ENCODE results near the gene KRT4. TPM values are rescaled to one million over a fixed set of nuclear protein-coding genes. Genes with fewer than 3 reads are reported as not detected.
A peak's percentile ranks its signal among the peaks of the same experiment; 100 is the strongest.

KRT4 gene
- total RNA-seq, 1 donor from 2014 or later = 0.29 TPM

DNA sequence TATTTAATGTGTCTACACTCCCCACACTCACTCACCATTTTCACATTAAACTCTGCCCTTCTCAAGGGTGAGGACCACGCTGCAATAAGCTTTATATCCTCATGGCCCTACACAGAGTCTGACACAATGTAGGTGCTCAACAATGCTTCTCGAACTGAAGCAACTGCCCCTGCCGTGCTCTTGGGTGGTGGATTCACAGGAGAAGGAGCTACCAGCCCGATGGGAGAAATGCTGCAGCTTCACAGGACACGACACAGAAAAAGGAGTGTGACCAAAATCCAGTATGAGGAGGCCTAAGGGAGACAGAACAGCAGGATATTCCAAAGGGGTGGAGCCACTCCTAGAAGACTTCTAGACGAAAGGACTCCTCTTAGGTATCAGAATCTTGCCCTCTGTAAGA, 11.5 kb downstream of the KRT4 start:
- DNase-seq (ENCODE audit: low spot score, unreplicated experiment) = no peak
- Mint-ChIP-seq H3K36me3 (ENCODE audit: insufficient read depth) (no peaks in the 10 kb centered on the region), H3K4me3 (ENCODE audit: low read depth) (no peak overlapping the region)

DNA sequence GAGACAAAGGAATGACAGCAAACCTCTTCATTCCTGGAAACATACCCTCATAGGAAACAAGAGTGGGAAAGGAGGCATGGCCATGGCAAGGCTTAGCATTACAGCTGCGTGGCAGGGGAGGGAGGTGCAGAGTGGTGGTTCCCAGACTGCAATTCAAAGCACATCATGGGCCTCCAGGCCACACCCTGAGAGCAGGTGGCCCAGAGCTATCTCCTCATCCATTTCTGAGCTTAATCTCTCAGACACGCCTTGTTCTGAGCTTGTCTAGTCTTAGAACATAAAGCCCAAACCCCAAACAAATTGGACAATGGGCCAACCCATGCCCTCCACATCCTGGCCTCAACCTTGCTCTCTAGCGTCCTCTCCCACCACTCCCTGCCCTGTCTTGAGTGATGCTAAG, 12.1 kb downstream of the KRT4 start:
- Mint-ChIP-seq H3K27ac (no peak overlapping the region), H3K4me3 (ENCODE audit: low read depth) (no peak overlapping the region), H3K36me3 (ENCODE audit: insufficient read depth) (no peaks in the 10 kb centered on the region), H3K4me1 (ENCODE audit: low read depth) (peaks cover 3% of the 10 kb centered on the region), H3K9me3 (ENCODE audit: low read depth) (no peaks in the 10 kb centered on the region), H3K27me3 (peaks cover 30% of the 10 kb centered on the region)
- TF ChIP-seq, protein P1, sequence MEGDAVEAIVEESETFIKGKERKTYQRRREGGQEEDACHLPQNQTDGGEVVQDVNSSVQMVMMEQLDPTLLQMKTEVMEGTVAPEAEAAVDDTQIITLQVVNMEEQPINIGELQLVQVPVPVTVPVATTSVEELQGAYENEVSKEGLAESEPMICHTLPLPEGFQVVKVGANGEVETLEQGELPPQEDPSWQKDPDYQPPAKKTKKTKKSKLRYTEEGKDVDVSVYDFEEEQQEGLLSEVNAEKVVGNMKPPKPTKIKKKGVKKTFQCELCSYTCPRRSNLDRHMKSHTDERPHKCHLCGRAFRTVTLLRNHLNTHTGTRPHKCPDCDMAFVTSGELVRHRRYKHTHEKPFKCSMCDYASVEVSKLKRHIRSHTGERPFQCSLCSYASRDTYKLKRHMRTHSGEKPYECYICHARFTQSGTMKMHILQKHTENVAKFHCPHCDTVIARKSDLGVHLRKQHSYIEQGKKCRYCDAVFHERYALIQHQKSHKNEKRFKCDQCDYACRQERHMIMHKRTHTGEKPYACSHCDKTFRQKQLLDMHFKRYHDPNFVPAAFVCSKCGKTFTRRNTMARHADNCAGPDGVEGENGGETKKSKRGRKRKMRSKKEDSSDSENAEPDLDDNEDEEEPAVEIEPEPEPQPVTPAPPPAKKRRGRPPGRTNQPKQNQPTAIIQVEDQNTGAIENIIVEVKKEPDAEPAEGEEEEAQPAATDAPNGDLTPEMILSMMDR (IDR thresholded peaks at IDR 0.05; ENCODE audit: unreplicated experiment) = no peak
- DNase-seq (ENCODE audit: low spot score, unreplicated experiment) = no peak

More for the DNA sequence above, 11.5 kb downstream of the KRT4 start:
- Mint-ChIP-seq H3K9me3 (ENCODE audit: low read depth) (no peaks in the 10 kb centered on the region), H3K27me3 (peaks cover 37% of the 10 kb centered on the region), H3K27ac (no peak overlapping the region), H3K4me1 (ENCODE audit: low read depth) (peaks cover 3% of the 10 kb centered on the region)
- TF ChIP-seq, protein P1 (IDR thresholded peaks at IDR 0.05; ENCODE audit: unreplicated experiment) = no peak

DNA sequence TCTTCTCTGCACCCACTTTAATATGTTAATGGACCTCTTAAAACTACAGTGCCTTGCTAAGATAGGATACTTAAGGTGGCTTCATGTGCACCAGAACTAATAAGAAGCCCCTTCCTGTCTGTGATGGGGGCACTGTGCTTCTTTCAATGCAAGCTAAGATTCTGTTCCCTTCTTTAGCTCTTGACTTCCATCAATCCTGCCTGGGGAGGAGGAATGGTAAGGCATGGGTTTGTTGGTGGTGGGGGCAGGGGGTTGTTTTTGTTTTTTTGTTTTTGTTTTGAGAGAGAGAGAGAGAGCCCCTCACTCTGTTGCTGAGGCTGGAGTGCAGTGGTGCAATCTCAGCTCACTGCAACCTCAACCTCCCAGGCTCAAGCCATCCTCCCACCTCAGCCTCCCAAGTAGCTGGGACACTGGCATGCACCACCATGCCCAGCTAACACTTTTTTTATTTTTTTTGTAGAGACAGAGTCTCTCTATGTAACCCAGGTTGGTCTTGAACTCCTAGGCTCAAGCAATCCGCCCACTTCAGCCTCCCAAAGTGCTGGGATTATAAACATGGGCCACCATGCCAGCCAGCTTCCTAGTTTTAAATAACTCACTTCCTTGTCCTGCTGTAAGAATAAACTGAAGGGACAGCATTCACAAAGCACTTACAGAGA, 13.5 kb downstream of the KRT4 start:
- no peaks in the 10 kb centered on the region for H3K36me3 Mint-ChIP-seq (ENCODE audit: insufficient read depth)
- no peak for DNase-seq (ENCODE audit: low spot score, unreplicated experiment)
- no peak overlapping the region for H3K4me3 Mint-ChIP-seq (ENCODE audit: low read depth)
- H3K9me3 Mint-ChIP-seq (ENCODE audit: low read depth) = no peaks in the 10 kb centered on the region
- no peak overlapping the region for H3K27ac Mint-ChIP-seq
- TF ChIP-seq, protein P1 (IDR thresholded peaks at IDR 0.05; ENCODE audit: unreplicated experiment) = no peak
- H3K4me1 Mint-ChIP-seq (ENCODE audit: low read depth) = peaks cover 3% of the 10 kb centered on the region
- peaks cover 26% of the 10 kb centered on the region for H3K27me3 Mint-ChIP-seq

DNA sequence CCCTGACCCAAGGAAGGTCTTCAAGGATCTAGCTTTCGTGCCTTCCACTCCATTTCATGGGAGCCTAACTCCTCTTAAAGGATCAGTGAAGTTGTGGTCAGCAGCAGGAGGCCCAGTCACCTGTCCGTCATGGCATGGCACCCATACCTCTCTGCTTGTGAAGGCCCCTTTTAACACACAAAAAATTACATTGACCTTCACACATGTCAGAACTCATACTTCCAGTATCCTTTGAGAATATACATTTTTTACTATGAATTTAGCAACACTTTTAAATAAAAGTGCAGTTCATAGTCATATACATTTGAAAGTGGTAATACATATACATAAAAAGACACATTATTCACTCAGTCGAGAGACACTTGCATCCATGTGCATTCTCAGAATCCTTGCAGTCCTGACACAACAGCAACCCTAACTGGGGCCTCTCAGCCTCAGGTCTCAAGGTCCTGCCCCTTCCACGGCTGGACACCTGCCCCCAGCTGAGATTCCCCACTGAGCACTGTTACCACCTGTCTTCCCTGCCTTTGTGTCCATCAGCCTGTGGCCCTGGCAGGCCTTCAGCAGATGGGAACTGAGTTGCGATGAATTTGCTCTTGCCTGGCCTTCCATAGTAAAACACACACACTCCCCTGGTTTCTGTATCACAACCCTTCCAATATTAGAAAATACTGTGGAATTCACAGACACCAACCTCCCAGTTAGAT, 14.3 kb downstream of the KRT4 start:
- TF ChIP-seq, protein P1 (IDR thresholded peaks at IDR 0.05; ENCODE audit: unreplicated experiment) = no peak
- no peak overlapping the region for H3K27ac Mint-ChIP-seq
- no peaks in the 10 kb centered on the region for H3K9me3 Mint-ChIP-seq (ENCODE audit: low read depth)
- peaks cover 3% of the 10 kb centered on the region for H3K4me1 Mint-ChIP-seq (ENCODE audit: low read depth)
- no peak overlapping the region for H3K4me3 Mint-ChIP-seq (ENCODE audit: low read depth)
- peaks cover 24% of the 10 kb centered on the region for H3K27me3 Mint-ChIP-seq
- no peaks in the 10 kb centered on the region for H3K36me3 Mint-ChIP-seq (ENCODE audit: insufficient read depth)
- DNase-seq (ENCODE audit: low spot score, unreplicated experiment) = no peak

DNA sequence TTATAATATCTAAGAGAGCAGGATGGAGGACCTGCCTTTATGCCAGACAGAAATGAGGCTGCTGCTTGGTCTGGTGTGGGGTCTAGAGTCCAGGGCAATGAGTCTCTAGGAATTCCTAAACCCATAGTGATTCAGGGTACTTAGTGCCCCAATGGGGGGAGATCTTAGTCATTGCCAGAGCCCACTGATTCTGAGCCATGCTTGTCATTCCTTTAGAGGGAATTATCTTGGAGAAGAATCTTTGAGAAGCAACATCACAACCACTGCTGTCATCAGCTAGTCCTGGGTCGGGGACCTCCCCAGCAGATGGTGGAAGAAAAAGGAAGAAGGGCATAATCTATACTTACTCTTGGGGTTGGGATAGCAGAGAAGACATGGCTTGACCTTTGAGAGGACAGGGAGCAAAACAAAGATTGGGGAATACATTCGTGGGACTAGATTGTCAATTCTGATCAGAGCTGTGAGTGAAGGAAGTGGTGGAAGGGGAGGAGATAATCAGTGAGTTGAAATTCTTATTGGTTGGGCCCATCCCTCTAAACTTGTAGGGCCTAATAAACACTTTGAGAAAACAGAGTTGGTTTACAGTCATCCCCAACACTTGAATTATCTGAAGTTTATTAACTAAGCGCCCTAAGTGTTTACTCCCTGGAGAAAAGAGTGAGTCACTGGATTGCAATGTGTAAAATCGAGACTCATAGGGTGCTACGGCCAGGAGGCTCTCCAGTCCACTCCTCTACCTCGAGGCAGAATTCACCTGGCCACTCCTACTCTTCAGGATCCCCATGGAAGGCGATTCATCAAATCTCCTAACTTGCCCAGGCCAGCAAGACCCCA, 15.0 kb downstream of the KRT4 start:
- Mint-ChIP-seq H3K4me1 (ENCODE audit: low read depth) (peaks cover 3% of the 10 kb centered on the region), H3K36me3 (ENCODE audit: insufficient read depth) (no peaks in the 10 kb centered on the region), H3K4me3 (ENCODE audit: low read depth) (no peak overlapping the region), H3K27me3 (peaks cover 28% of the 10 kb centered on the region), H3K9me3 (ENCODE audit: low read depth) (no peaks in the 10 kb centered on the region), H3K27ac (peak overlapping the region; percentile 2)
- no peak for DNase-seq (ENCODE audit: low spot score, unreplicated experiment)
- TF ChIP-seq, protein P1 (IDR thresholded peaks at IDR 0.05; ENCODE audit: unreplicated experiment) = no peak

Data from progenitor cell of endocrine pancreas (in vitro differentiated cells).